Measurements from ENCODE around the gene SNX13.

The SNX13 gene

GRCh38 chr7:17940302-17940883, at the start of gene SNX13:
Gene SNX13 (minus strand): TSS chr7:17940494. CDS start chr7:17940295, 199 bp downstream.
- peak; percentile 90 for DNase-seq

- DNase-seq = no peak
Observed at GRCh38 chr7:17989546-17989945, 49.3 kb upstream of the SNX13 start.

- no peak for DNase-seq
Observed at GRCh38 chr7:17988858-17989257, 48.6 kb upstream of the SNX13 start.

- no peak for DNase-seq
Observed at GRCh38 chr7:17988141-17988540, 47.8 kb upstream of the SNX13 start.

GRCh38 chr7:17986851-17987250, 46.6 kb upstream of the SNX13 start:
- DNase-seq = no peak

- DNase-seq = no peak
Observed at GRCh38 chr7:17985473-17986239, 45.4 kb upstream of the SNX13 start.

GRCh38 chr7:17984288-17984687, 44.0 kb upstream of the SNX13 start:
- DNase-seq = no peak

- DNase-seq = no peak
Observed at GRCh38 chr7:17983221-17984062, 43.1 kb upstream of the SNX13 start.

GRCh38 chr7:17976952-17977351, 36.7 kb upstream of the SNX13 start:
- DNase-seq = no peak

GRCh38 chr7:17971411-17971810, 31.1 kb upstream of the SNX13 start:
- no peak for DNase-seq

- DNase-seq = no peak
Observed at GRCh38 chr7:17968791-17969715, 28.8 kb upstream of the SNX13 start.

GRCh38 chr7:17966706-17967105, 26.4 kb upstream of the SNX13 start:
- no peak for DNase-seq

GRCh38 chr7:17965603-17966002, 25.3 kb upstream of the SNX13 start:
- DNase-seq = no peak

- no peak for DNase-seq
Observed at GRCh38 chr7:17963281-17963680, 23.0 kb upstream of the SNX13 start.

- no peak for DNase-seq
Observed at GRCh38 chr7:17962652-17963051, 22.4 kb upstream of the SNX13 start.

GRCh38 chr7:17957871-17958270, 17.6 kb upstream of the SNX13 start:
- DNase-seq = no peak

- no peak for DNase-seq
Observed at GRCh38 chr7:17952387-17952786, 12.1 kb upstream of the SNX13 start.

GRCh38 chr7:17951742-17952254, 11.5 kb upstream of the SNX13 start:
- no peak for DNase-seq

GRCh38 chr7:17948526-17949238, 8.4 kb upstream of the SNX13 start:
- no peak for DNase-seq

- no peak for DNase-seq
Observed at GRCh38 chr7:17947620-17948019, 7.3 kb upstream of the SNX13 start.

- no peak for DNase-seq
Observed at GRCh38 chr7:17946591-17946990, 6.3 kb upstream of the SNX13 start.

GRCh38 chr7:17944720-17945119, 4.4 kb upstream of the SNX13 start:
- no peak for DNase-seq
